ENCODE results near the gene SLC39A3. TPM values are rescaled to one million over a fixed set of nuclear protein-coding genes. Genes with fewer than 3 reads are reported as not detected.

The SLC39A3 gene, protein sequence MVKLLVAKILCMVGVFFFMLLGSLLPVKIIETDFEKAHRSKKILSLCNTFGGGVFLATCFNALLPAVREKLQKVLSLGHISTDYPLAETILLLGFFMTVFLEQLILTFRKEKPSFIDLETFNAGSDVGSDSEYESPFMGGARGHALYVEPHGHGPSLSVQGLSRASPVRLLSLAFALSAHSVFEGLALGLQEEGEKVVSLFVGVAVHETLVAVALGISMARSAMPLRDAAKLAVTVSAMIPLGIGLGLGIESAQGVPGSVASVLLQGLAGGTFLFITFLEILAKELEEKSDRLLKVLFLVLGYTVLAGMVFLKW
- total RNA-seq: 17.4 and 24.2 TPM in 2 replicates

GRCh38 chr19:2739602-2740313 is at the start of gene SLC39A3:
TSS of gene SLC39A3 (minus strand) at chr19:2740017. CDS start at chr19:2737257, 2,760 bp downstream.

DNA sequence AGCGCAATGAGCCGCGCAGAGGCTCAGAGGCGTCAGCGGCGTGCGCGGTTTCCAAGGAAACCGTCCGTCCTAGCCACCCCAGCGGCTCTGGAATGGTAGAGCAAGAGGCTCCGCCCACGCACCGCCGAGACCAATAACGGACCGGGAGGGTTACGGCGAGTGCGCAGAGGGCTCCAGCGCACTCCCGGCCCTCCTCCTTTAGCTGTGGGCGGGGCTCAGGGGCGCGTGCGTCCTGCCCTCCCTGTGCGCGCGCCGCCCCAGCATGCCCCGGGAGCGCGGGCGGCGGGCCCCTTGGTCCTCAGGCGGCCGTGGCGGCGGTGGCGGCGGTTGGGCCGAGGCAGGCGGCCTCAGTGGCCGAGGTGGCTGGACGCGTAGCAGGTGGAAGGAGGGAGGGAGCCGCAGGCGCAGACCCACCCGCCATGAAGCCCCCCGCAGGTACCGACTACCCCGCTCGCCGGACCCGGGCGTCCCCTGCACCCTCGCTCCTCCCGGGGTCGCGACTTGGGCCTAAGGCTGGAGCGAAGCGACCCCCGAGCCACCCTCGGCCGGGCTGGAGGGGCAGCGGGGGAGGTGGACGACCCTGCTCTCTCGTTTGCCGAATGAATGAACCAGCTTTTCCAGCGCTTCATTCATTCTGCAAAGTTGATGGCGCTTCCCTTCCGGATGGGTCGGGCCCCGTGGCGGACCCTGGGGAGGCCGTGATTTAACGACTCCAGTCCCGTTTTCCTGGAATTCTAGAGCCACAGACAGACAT is 45.6 kb upstream of the SLC39A3 start, which contains the start of gene THOP1:
Gene THOP1, plus strand, starts transcription at position 260 of the 754 bp plus-strand sequence. Its CDS starts 160 bp downstream, at position 420.

GRCh38 chr19:2782936-2783780 is 43.3 kb upstream of the SLC39A3 start, which contains the start of gene SGTA:
TSS of gene SGTA (minus strand) at chr19:2783273. CDS start at chr19:2769068, 14,205 bp downstream.

DNA sequence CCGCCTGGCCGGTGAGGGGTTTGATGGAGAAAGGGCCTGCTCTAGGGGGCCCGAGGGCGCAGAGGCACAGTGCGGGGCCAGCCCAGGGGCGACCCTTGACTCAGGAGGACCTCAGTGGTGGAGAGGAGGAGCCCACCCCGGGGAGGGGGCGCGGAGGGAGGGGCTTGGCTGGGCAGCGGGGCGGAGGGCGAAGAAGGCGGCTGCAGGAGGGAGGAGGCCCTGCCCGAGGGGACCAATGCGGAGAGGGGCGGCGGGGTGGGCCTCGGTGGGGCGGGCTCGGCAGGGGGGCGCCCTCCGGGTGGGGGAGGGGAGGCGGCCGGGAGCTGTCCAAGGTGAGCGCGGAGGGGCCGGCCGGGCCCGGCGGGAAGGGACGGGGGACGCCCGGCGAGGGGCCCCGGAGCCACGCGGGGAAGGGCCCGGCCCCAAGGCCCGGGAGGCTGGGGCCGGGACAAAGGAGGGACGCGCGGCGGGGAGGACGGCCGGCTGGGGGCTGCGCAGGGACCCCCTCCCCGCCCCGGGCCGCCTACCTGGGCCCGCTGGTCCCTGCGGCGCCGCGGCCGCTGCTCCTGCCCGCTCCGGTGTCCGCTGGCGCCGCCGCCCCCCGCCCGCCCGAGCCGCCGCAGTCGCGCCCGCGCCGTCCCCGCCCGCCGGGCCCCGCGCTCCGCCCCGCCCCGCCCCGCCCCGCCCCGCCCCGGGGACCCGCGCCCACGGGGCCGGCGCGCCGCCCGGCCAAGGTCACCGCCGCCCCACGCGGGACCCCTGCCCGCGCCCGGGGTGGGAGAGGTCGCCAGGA is 18.8 kb downstream of the SLC39A3 start, which contains the start of gene DIRAS1:
Gene DIRAS1, minus strand, starts transcription at position 596 of the 793 bp plus-strand sequence. CDS start 3,566 bp downstream, outside the sequence.

DNA sequence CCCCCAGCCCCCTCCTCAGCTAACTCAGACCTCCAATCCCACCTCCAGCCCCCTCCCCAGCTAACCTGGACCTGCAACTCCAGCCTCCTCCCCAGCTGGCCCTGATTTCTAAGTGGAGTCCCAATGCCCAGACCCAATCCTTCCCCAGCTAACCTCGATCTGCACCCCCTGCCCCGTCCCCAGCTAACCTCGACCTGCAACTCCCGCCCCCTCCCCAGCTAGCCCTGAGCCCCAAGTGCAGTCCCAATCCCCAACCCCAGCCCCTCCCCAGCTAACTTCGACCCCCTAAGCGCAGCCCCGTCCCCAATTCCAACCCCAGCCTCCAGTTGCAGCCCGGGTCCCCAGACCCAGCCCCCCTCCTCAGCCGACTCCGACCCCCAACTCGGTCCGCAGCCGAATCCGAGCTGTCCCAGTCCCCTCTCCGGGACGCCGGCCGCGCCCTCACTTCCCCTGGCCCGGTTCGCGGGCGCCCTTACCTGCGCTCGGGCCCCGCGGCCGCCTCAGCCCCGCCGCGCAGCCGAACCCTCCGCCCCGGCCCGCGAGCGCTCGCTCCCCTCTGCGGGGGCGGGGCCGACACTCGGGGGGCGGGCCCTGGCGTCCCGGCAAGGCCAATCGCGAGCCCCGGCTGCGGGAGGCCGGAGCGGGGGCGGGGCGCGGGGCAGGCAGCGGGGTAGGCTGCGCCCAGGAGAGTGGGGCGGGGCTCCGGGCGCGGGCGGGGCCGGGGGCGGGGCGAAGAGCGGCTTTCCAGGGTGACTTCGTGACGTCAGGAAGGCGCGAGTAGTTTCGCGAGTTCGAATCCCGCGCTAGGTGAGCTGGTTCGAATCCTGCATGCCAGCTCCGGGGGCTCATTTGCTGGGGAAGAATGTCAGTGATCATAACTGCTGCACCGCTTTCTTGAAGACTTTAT is 37.4 kb downstream of the SLC39A3 start, which contains the start of gene GNG7:
Gene GNG7, minus strand, starts transcription at position 525 of the 907 bp plus-strand sequence. CDS start 182,006 bp downstream, outside the sequence.

Other genes starting within 250 kb of the SLC39A3 start
- 0.36 and 0.65 TPM in 2 replicates for gene GNG7, start 37.3 kb downstream of the SLC39A3 start, total RNA-seq
- 2.8 and 4.7 TPM in 2 replicates for gene DIRAS1, start 18.6 kb downstream of the SLC39A3 start, total RNA-seq
- 50.6 and 54.0 TPM in 2 replicates for gene SGTA, start 43.3 kb upstream of the SLC39A3 start, total RNA-seq
- gene THOP1, start 45.5 kb upstream of the SLC39A3 start, total RNA-seq: 49.7 and 52.7 TPM in 2 replicates
- gene ZNF554, start 79.9 kb upstream of the SLC39A3 start, total RNA-seq: 3.8 and 4.4 TPM in 2 replicates
- 8.5 and 8.9 TPM in 2 replicates for gene ZNF555, start 101.5 kb upstream of the SLC39A3 start, total RNA-seq
- 0.12 TPM in 1 of 2 replicates, not detected in the other for gene ZNF556, start 127.3 kb upstream of the SLC39A3 start, total RNA-seq
- 6.3 and 7.9 TPM in 2 replicates for gene ZNF57, start 160.9 kb upstream of the SLC39A3 start, total RNA-seq
- gene ZNF77, start 205.0 kb upstream of the SLC39A3 start, total RNA-seq: 2.9 and 5.3 TPM in 2 replicates
- gene TLE6, start 237.5 kb upstream of the SLC39A3 start, total RNA-seq: 1.1 and 2.3 TPM in 2 replicates